SU-DHL-6 (cell line): Measurements from ENCODE around the gene SHC3.

Experiments used
- EZH2phosphoT487 ChIP-seq: fragments of 200-600 bp; sonication (generic), shearing (Covaris generic); conservative IDR thresholded peaks from 2 replicates; pipeline ENCODE4 v1.6.1; 2018; ENCODE audit warnings: mild to moderate bottlenecking, antibody characterized with exemption, low read length, moderate library complexity, mixed read lengths
- TF ChIP-seq, protein P1 (sequence below): fragments of 200-600 bp; sonication (generic); IDR thresholded peaks from one replicate; pipeline ENCODE4 v1.5.1; 2017; ENCODE audit warnings: antibody characterized with exemption, mild to moderate bottlenecking, low read length, moderate library complexity; ENCODE audit not compliant: insufficient read depth, poor library complexity, severe bottlenecking

DNA sequence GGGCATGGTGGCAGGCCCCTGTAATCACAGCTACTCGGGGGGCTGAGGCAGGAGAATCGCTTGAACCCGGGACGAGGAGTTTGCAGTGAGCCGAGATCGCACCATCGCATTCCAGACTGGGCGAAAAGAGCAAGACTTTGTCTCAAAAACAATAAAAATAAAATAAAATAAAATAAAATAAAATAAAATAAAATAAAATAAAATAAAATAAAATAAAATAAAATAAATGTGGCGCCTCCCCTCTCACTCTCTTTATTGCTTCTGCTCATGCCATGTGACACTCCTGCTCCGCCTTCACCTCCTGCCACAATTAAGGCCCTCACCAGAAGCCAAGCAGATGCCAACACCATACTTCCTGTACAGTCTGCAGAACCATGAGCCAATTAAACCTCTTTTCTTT lies 3.8 kb upstream of the SHC3 start:
- TF ChIP-seq, protein P1, sequence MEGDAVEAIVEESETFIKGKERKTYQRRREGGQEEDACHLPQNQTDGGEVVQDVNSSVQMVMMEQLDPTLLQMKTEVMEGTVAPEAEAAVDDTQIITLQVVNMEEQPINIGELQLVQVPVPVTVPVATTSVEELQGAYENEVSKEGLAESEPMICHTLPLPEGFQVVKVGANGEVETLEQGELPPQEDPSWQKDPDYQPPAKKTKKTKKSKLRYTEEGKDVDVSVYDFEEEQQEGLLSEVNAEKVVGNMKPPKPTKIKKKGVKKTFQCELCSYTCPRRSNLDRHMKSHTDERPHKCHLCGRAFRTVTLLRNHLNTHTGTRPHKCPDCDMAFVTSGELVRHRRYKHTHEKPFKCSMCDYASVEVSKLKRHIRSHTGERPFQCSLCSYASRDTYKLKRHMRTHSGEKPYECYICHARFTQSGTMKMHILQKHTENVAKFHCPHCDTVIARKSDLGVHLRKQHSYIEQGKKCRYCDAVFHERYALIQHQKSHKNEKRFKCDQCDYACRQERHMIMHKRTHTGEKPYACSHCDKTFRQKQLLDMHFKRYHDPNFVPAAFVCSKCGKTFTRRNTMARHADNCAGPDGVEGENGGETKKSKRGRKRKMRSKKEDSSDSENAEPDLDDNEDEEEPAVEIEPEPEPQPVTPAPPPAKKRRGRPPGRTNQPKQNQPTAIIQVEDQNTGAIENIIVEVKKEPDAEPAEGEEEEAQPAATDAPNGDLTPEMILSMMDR, result no peak
- no peak for TF ChIP-seq EZH2phosphoT487
